ENCODE data around the gene ELFN1. TPM values are rescaled to one million over a fixed set of nuclear protein-coding genes. Genes with fewer than 3 reads are reported as not detected.

Gene ELFN1
- total and polyA plus RNA-seq, 10 of the 15 experiments (the other 5 are each of a cell fraction or from before 2014, with no cell fraction given), result 0.04 TPM; not detected in 9

- no peaks in the 10 kb centered on the region for H3K27me3 ChIP-seq (replicated peaks in 1 of 2; ENCODE audit: control insufficient read depth in 2 of 2, insufficient read depth in 2 of 2, low read length in 1 of 2)
- DNase-seq (ENCODE audit: low read depth, low spot score) (no peak), ATAC-seq (no peak), FAIRE-seq (no peak)
- no peaks in the 10 kb centered on the region for H3K36me3 ChIP-seq (ENCODE audit: control insufficient read depth in 2 of 2, insufficient read depth in 2 of 2, low read length in 1 of 2)
- POLR2A ChIA-PET, result no interaction called here
- H2AFZ ChIP-seq (ENCODE audit: control insufficient read depth, low read depth, low read length), result no peak overlapping the region
- H3K9me3 ChIP-seq (replicated peaks; ENCODE audit: control insufficient read depth, insufficient read depth, low read length), result no peaks in the 10 kb centered on the region
- H3K4me2 ChIP-seq (ENCODE audit: control insufficient read depth, insufficient read depth), result no peak overlapping the region
- CTCF ChIA-PET, result no interaction called here
- no peak for TF ChIP-seq TCF3 (IDR thresholded peaks at IDR 0.05; ENCODE audit: borderline replicate concordance, insufficient read depth, low read depth, low read length)
- no peak for TF ChIP-seq RAD21 (IDR thresholded peaks at IDR 0.05; ENCODE audit: insufficient read depth, low read depth, low read length)
- TF ChIP-seq HDAC2 (IDR thresholded peaks at IDR 0.05), result no peak
- TF ChIP-seq POLR2A (IDR thresholded peaks at IDR 0.05; ENCODE audit: low read depth, low read length), result no peak
- no peak for TF ChIP-seq KLF5 (IDR thresholded peaks at IDR 0.05; ENCODE audit: partially characterized antibody)
- no peak for TF ChIP-seq ZBTB4 (CRISPR knock-in tag; IDR thresholded peaks at IDR 0.05)
- no peak for TF ChIP-seq STAT1 (conservative IDR thresholded peaks at IDR 0.05)
- no peak for TF ChIP-seq TARDBP (IDR thresholded peaks at IDR 0.05; ENCODE audit: borderline replicate concordance)
- no peak for TF ChIP-seq FOXK2 (IDR thresholded peaks at IDR 0.05)
- no peak for TF ChIP-seq EZH2 (IDR thresholded peaks at IDR 0.05; ENCODE audit: borderline replicate concordance, control insufficient read depth, low read depth, low read length)
- no peak for TF ChIP-seq MAX (IDR thresholded peaks at IDR 0.05; ENCODE audit: low read depth, low read length)
- TF ChIP-seq ZBTB33 (IDR thresholded peaks at IDR 0.05), result no peak
- TF ChIP-seq PBX3 (IDR thresholded peaks at IDR 0.05; ENCODE audit: insufficient replicate concordance, low read depth, low read length), result no peak
- SMC1A ChIA-PET (ENCODE audit: uncharacterized antibody, unreplicated experiment), result no interaction called here
- WGBS (ENCODE audit: insufficient coverage, insufficient replicate concordance, low lambda C conversion rate, missing lambda C conversion rate), result 57% methylated on average over 10 of the region's 11 CpGs
- H3K9ac ChIP-seq (ENCODE audit: control insufficient read depth, insufficient read depth, low read length), result no peak overlapping the region
- RAD21 ChIA-PET (ENCODE audit: unreplicated experiment), result no interaction called here
- no TSS peak for BruUV-seq (replicated peaks)
- no peaks in the 10 kb centered on the region for H3K4me1 ChIP-seq (ENCODE audit: control insufficient read depth, insufficient read depth, low read length)
- intact Hi-C loops (cut with micrococcal nuclease; ENCODE audit: unreplicated experiment) (no loop called here), in situ Hi-C loops (cut with MboI) (no loop called here)
- no peaks in the 10 kb centered on the region for H4K20me1 ChIP-seq (ENCODE audit: control insufficient read depth, insufficient read depth)
- H3K27ac ChIP-seq (ENCODE audit: control insufficient read depth, insufficient read depth), result no peak overlapping the region
- H3K79me2 ChIP-seq (ENCODE audit: control insufficient read depth, insufficient read depth, low read length), result no peaks in the 10 kb centered on the region
- no peak overlapping the region for H3K4me3 ChIP-seq
Measured at GRCh38 chr7:1695800-1696454, 25.9 kb downstream of the ELFN1 start.

Data from GM12878 (cell line).